GM12891 (cell line): ENCODE measurements around the gene ASIC1.
"Not testable (repeated sequence)": the region's sequence is repeated elsewhere in the genome, so short reads cannot be mapped to it uniquely, and the experiment has no call there.

Experiments used
- POLR2A ChIP-seq: IDR thresholded peaks from 2 replicates; pipeline ENCODE4 v1.6.1; 2011; ENCODE audit warnings: low read depth, low read length, control low read depth
- POLR2AphosphoS5 ChIP-seq: IDR thresholded peaks from 2 replicates; pipeline ENCODE4 v1.6.1; 2011; ENCODE audit warnings: low read depth, low read length, control low read depth
- POU2F2 ChIP-seq: IDR thresholded peaks from 2 replicates; pipeline ENCODE4 v1.6.1; 2011; ENCODE audit warnings: low read depth, mild to moderate bottlenecking, control low read depth, low read length, moderate library complexity
- TAF1 ChIP-seq: IDR thresholded peaks from 2 replicates; pipeline ENCODE4 v1.6.1; 2011; ENCODE audit warnings: low read depth, low read length, control low read depth

DNA sequence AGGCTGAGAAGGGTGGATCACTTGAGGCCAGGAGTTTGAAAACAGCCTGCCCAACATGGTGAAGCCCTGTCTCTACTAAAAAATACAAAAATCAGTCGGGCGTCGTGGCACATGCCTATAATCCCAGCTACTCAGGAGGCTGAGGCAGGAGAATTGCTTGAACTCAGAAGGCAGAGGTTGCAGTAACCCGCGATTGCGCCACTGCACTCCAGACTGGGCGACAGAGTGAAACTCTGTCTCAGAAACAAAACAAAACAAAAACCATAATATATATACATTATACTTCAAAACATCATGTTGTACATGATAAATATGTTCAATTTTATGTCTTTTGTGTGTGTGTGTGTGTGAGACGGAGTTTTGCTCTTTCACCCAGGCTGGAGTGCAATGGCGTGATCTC, 26.9 kb upstream of the ASIC1 start:
- not testable (repeated sequence) for TF ChIP-seq POU2F2, TAF1, POLR2A, POLR2AphosphoS5
